GM20000 (cell line): ENCODE results near the gene FRY.

ENCODE experiments used
- DNase-seq: peaks from one replicate; pipeline ENCODE4 v3.0.0; 2012; ENCODE audit warnings: low spot score
- CTCF ChIP-seq: IDR thresholded peaks from 2 replicates; pipeline ENCODE4 v1.5.1; 2012; ENCODE audit warnings: mild to moderate bottlenecking, control low read depth; ENCODE audit errors: extremely low read depth, missing control alignments

Gene FRY

GRCh38 chr13:32282096-32282711 lies 250.6 kb downstream of the FRY start:
- no peak for TF ChIP-seq CTCF
- DNase-seq = no peak

GRCh38 chr13:32284927-32285632 lies 253.5 kb downstream of the FRY start:
- DNase-seq = no peak
- TF ChIP-seq CTCF = no peak

- no peak for TF ChIP-seq CTCF
- DNase-seq = no peak
Measured at GRCh38 chr13:32285633-32285965, 254.0 kb downstream of the FRY start.

- no peak for TF ChIP-seq CTCF
- no peak for DNase-seq
Measured at GRCh38 chr13:32297206-32297605, 265.6 kb downstream of the FRY start.

GRCh38 chr13:32298695-32299094 lies 267.1 kb downstream of the FRY start:
- no peak for DNase-seq
- no peak for TF ChIP-seq CTCF

GRCh38 chr13:32299893-32300292 lies 268.3 kb downstream of the FRY start:
- no peak for DNase-seq
- no peak for TF ChIP-seq CTCF

- DNase-seq = no peak
- TF ChIP-seq CTCF = no peak
Measured at GRCh38 chr13:32300406-32300805, 268.8 kb downstream of the FRY start.
